Measurements from ENCODE around the gene SNX5. TPM values are rescaled to one million over a fixed set of nuclear protein-coding genes. Genes with fewer than 3 reads are reported as not detected.
A peak's percentile ranks its signal among the peaks of the same experiment; 100 is the strongest.

SNX5 gene
- total RNA-seq, 2 donors from 2014 or later = 37.3 to 50.3 TPM

DNA sequence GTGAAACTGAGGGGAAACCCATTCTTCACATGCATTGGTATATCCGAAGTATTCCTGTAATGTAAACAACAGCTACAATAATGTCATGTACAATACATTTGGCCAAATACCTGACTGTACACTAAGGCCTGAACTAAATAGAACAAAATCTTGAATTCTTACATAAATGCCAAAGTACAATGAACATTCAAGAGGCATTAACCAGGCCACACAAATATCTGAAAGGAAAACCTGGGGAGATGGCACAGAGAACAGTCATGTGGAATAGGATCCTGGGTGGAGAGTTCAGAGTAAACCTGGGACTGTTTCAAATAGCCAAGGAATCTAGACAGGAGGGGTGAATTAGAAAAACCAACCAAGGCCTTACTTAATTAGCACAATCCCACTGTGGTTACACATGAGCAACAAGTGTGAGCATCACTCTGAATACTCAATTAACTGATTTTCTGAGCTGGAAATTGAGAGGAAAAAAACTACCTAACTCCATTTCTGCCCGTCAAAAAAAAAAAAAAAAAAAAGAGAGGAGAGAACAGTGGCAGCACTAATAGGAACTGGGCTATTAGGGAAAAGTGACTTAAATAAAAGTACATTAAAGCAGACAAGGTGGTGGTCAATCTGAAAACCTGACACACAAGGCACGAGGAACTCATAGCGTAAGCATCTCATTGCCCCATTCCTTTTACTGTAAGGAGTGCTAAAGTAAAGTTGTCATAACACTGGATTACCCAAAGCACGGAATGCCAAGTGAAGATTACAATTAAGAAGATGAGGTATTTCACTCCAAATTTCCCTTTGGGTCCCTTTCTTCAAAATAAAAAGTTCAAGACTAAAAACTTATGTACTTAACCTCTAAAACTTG, 10.9 kb downstream of the SNX5 start:
- no peak overlapping the region for H3K4me3 ChIP-seq
- peak overlapping the region in 1 of 2 donors; percentile 46 for H3K27ac ChIP-seq
- H3K27me3 ChIP-seq = no peaks in the 10 kb centered on the region
- peaks cover 31% of the 10 kb centered on the region for H3K36me3 ChIP-seq
- TF ChIP-seq, protein P1, sequence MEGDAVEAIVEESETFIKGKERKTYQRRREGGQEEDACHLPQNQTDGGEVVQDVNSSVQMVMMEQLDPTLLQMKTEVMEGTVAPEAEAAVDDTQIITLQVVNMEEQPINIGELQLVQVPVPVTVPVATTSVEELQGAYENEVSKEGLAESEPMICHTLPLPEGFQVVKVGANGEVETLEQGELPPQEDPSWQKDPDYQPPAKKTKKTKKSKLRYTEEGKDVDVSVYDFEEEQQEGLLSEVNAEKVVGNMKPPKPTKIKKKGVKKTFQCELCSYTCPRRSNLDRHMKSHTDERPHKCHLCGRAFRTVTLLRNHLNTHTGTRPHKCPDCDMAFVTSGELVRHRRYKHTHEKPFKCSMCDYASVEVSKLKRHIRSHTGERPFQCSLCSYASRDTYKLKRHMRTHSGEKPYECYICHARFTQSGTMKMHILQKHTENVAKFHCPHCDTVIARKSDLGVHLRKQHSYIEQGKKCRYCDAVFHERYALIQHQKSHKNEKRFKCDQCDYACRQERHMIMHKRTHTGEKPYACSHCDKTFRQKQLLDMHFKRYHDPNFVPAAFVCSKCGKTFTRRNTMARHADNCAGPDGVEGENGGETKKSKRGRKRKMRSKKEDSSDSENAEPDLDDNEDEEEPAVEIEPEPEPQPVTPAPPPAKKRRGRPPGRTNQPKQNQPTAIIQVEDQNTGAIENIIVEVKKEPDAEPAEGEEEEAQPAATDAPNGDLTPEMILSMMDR (IDR thresholded peaks at IDR 0.05) = no peak
- DNase-seq (ENCODE audit: low spot score) = no peak
- peaks cover 0 to 48% of the 10 kb centered on the region in 2 donors for H3K4me1 ChIP-seq
- H3K9me3 ChIP-seq = no peaks in the 10 kb centered on the region

DNA sequence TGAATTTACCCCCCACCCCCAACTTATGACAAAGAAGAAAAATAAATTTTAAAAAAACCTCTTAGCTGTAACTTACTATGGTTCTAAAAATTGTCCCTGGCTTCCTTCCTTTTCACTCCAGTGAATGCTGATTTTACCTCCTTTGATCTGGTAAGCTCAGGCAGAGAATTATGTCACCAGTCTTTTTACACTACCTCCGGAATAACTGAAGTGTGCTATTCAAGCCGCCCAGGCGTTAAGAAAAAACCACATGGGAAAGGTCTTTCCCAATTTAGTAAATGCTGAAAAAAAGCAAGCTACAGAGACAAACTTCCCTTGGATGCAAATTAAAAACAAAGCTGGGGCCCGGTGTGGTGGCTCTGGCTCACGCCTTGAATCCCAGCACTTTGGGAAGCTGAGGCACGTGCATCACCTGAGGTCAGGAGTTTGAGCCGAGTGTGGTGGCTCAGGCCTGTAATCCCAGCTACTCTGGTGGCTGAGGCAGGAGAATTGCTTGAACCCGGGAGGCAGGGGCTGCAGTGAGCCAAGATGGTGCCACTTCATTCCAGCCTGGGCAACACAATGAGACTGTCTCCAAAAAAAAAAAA, 12.4 kb downstream of the SNX5 start:
- no peak for DNase-seq (ENCODE audit: low spot score)
- TF ChIP-seq, protein P1 (IDR thresholded peaks at IDR 0.05) = no peak
- H3K27ac ChIP-seq = no peak overlapping the region

DNA sequence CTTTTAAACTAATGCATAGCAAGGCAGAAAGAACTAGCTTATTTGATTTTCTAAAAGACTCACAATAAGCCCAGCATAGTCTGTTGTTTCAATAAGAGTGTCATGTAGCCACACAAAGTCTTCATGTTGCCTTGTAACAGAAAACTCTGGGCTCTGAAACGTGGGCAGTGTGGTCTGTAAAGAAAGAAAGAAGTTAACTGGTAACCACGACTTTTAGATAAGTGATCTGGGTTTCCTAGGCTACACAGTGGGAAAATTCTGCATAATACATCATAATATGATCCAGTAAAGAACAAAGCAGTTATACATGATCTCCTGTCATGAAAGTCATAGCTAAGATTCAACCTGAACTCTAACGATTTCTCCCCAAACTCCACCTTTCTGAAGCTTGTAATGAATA, 13.3 kb downstream of the SNX5 start:
- H3K9me3 ChIP-seq = no peaks in the 10 kb centered on the region
- no peak overlapping the region for H3K27ac ChIP-seq
- peaks cover 55% of the 10 kb centered on the region for H3K36me3 ChIP-seq
- TF ChIP-seq, protein P1 (IDR thresholded peaks at IDR 0.05) = no peak
- DNase-seq (ENCODE audit: low spot score) = no peak
- no peaks in the 10 kb centered on the region for H3K27me3 ChIP-seq
- H3K4me1 ChIP-seq = peaks cover 0 to 28% of the 10 kb centered on the region in 2 donors
- no peak overlapping the region for H3K4me3 ChIP-seq

More for the DNA sequence above, 12.4 kb downstream of the SNX5 start:
- H3K27me3 ChIP-seq = no peaks in the 10 kb centered on the region
- peaks cover 0 to 33% of the 10 kb centered on the region in 2 donors for H3K4me1 ChIP-seq
- H3K4me3 ChIP-seq = no peak overlapping the region
- H3K9me3 ChIP-seq = no peaks in the 10 kb centered on the region
- H3K36me3 ChIP-seq = peaks cover 46% of the 10 kb centered on the region

DNA sequence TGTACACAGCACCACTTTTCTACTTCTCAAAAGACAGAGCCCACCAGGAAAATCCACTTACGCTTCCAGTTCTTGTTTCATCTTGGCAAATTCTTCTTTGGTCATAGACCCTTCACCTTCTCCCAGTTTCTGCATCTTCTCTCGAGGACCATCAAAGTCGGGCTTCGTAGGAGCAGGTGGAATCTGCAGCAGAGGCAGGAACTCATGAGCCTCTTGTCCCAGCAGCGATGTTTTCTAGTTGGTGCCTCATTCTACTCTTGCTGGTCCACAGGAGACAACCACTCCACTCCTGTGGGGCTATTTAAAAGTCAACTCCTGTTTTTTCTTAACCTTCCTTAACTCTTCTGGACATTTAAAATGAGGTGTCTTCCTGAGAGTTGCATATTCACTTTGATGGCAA, 14.7 kb downstream of the SNX5 start:
- Histone ChIP-seq H3K36me3 (peaks cover 69% of the 10 kb centered on the region), H3K27ac (no peak overlapping the region), H3K9me3 (no peaks in the 10 kb centered on the region), H3K4me3 (no peak overlapping the region), H3K27me3 (no peaks in the 10 kb centered on the region), H3K4me1 (peaks cover 0 to 16% of the 10 kb centered on the region in 2 donors)
- TF ChIP-seq, protein P1 (IDR thresholded peaks at IDR 0.05) = no peak
- DNase-seq (ENCODE audit: low spot score) = no peak

DNA sequence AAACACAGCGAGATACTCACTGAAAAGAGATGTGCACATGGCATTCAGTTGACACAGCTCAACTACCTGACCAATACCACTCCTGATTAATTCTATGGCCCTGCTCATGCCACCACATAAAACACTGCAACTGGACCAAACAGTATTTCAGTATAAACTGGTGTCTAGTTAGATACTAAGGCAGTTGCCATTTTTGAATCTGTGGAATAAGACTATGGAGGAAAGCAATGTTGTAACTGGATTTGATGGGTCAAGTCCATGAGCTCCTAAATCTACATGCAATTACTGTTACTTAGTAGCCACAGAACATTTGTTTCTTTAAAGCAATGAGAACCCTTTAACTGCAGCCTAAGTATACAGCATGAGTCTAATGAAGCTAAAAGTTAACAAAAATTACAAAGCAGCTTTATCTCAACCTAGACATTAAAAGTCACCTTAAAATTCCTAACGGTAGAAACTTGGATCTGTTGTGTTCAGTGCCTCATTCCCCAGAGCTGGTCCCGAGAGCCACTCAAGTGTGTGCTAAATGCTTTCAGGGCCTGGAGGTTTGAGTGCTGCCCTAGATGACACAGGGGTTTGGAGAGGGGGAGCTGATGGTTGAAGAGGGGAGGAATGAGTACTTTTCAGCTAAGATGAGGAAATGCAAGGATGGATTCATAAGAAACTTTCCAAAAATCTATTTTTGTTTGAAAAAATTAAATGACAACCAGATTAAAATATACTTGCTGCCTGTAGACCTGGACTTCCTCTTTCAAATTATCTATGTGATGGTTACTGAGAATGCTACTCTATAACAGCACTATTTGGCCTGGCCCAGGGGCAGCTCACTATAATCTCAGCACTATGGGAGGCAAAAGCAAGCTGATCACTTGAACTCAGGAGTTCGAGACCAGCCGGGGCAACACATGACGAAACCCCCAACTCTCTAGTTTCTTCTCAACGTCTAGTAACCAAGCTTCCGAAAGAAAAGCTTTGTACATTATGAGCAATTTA, 15.6 kb downstream of the SNX5 start:
- peaks cover 78% of the 10 kb centered on the region for H3K36me3 ChIP-seq
- no peak overlapping the region for H3K4me3 ChIP-seq
- no peak for DNase-seq (ENCODE audit: low spot score)
- TF ChIP-seq, protein P1 (IDR thresholded peaks at IDR 0.05) = no peak
- H3K27ac ChIP-seq = no peak overlapping the region
- no peaks in the 10 kb centered on the region for H3K27me3 ChIP-seq
- H3K4me1 ChIP-seq = peaks cover 0 to 7% of the 10 kb centered on the region in 2 donors
- no peaks in the 10 kb centered on the region for H3K9me3 ChIP-seq
